Measurements from ENCODE around the gene MTHFS.

- TF ChIP-seq POLR2A (IDR thresholded peaks at IDR 0.05; ENCODE audit: low read length) (no peak), GATA1 (IDR thresholded peaks at IDR 0.05; ENCODE audit: low read depth, low read length) (no peak)
Measured at GRCh38 chr15:79834495-79834894, 62.3 kb downstream of the MTHFS start.
